COR-L47 (cell line): ENCODE measurements around the gene AARS2.
"Not testable (repeated sequence)": the region's sequence is repeated elsewhere in the genome, so short reads cannot be mapped to it uniquely, and the experiment has no call there.

Experiments used
- DNase-seq: peaks from one replicate; lab custom pipeline; 2025; lab: John Stamatoyannopoulos, UW

The AARS2 gene

DNA sequence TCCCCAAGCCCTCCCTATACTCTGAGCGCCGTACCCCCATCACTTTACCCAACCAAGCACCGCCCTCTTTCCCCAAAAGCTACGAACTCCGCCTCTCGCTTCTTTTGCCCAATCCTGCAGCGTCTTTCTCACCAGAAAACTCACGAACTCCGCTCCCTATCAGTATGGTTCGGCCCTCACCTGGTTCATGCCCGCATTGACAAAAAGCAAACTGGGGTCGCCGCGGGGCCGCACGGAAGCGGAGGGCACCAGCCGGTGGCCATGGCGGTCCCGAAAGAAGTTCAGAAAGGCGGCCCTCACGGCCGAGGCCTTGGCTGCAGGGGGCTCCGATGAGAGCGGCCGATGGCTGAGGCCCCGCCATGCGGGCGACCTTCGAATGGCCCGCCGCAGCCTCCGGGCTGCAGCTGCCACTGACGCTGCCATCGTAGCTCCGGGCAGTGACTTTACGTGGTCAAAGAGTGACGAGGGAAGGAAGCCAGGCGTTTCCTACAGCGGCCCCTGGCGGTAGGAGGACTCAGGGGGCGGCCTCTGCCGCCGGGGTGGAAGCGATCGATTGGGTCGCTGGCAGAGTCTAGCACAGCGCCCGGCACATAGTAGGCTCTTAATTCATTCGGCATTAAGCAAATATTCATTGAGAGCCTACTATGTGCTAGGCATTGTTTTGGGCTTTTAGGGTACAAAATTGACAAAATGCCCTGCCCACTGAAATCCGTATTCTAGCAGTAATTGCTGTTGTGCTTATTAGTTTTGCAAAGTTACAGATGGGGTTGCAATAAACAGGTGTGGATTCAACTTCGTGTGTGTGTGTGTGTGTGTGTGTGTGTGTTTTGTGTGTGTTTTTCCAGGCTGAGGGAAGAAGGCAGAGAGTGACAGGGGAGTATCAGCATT lies at the start of gene AARS2:
Gene AARS2 (minus strand): TSS at position 447 of the 888 bp plus-strand sequence. CDS start 24 bp downstream, at position 423.
- DNase-seq, result peak; percentile 76

DNA sequence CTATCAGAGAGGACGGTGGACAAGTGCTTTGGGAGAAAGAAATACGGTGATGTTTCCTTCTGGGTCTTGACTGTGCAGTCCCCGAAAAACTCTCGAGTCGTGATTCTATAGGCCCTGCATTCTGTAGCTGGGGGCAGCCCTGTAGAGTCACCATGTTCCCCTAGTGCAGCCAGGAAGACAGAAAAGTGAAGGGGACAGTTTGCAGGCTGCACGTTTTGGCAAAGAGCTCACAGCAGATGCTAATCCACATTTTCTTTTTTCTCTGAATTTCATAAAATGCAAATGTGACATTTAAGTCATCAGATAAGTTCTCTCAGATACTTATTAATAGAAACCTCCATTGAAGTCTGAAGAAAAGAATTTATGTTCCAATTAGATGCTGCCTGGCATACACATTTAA lies 48.8 kb upstream of the AARS2 start:
- no peak for DNase-seq

DNA sequence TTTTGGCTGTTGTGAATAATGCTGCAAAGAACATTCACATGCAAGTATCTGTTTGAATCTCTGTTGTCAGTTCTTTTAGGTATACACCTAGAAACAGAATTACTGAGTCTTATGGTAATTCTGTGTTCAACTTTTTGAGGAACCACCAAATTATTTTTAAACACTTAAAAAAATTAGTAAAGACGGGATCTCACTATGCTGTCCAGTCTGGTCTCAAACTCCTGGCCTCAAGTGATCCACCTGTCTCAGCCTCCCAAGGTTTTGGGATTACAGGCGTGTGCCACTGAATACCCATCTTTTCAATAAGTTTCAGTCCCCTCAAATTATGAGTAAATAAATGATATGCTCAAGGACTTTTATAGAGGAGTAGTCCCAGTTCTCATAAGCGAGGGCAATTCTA lies 46.8 kb upstream of the AARS2 start:
- DNase-seq, result no peak

DNA sequence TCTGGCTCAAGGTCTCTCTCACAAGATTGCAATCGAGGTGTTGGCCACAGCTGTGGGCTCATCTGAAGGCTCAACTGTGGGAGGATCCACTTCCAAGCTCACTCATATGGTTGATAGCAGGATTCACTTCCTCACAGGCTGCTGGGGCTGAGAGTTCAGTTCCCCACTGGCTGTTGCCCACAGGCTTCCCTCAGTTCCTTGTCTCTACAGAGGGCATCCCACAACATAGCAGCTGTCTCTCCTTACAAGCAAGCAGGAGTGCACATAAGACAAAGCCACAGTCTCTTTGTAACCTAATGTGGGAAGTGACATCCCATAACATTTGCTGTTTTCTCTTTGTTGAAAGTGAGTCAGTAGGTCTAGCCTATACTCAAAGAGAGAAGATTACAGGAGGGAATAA lies 43.3 kb upstream of the AARS2 start:
- DNase-seq, result no peak

DNA sequence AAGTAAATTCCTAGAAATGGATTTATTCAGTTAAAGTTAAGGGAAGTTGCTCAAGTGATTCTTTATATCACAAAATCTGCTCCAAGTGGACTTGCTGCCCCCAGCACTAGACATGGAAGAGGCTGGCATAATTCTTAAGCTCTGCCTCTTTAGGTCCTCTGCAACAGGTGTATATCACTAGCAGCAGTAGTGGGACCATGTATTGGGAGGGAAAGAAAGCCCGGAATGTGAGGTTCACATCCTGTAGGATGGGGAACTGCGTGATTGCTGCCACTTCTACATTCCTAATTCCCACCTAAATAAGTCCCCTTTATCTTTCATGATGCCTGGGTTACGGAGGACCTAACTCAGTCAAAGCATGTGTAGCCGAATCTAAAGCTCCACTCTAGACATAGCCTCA lies 42.5 kb upstream of the AARS2 start:
- no peak for DNase-seq

DNA sequence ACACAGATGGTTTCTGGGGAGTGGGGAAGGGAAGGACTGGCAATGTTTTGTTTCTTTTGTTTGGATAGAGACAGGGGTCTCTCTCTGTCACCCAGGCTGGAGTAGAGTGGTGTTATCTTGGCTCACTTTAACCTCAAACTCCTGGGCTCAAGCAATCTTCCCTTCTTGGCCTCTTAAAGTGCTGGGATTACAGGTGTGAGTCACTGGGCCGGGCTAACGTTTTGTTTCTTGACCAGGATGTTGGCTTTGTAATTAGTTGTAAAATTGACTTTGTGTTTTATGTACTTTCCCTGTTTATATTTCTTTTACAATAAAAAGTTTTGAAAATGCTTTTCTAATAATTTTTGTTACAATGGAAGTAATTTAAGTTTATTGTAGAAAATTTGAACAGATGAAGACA lies 40.2 kb upstream of the AARS2 start:
- DNase-seq, result no peak

DNA sequence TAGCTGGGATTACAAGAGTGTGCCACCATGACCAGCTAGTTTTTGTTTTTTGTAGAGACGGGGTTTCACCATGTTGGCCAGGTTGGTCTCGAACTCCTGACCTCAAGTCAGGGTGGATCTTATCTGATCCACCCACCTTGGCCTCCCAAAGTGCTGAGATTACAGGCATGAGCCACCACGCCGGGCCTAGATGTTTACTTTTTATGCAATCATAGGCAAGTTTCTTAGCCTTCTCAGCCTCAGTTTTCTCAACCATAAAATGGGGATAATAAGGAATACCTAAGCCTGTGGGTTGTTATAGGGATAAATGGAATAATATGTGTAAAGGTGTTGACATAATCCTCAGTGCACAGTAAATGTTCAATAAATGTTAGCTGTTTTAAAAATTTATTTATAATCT lies 39.1 kb upstream of the AARS2 start:
- DNase-seq, result no peak

DNA sequence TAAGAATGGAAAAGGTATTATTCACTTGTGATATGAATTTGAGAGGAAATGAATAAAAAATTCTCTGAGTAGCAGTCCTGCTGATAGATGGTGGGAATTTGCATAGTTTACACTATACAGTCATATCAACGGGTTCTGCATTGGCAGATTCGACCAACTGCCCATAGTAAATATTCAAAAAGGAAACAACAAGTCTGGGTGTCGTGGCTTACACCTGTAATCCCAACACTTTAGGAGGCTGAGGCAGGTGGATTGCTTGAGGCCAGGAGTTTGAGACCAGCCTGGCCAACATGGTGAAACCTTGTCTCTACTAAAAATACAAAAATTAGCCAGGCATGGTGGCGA lies 37.5 kb upstream of the AARS2 start:
- DNase-seq, result not testable (repeated sequence)

DNA sequence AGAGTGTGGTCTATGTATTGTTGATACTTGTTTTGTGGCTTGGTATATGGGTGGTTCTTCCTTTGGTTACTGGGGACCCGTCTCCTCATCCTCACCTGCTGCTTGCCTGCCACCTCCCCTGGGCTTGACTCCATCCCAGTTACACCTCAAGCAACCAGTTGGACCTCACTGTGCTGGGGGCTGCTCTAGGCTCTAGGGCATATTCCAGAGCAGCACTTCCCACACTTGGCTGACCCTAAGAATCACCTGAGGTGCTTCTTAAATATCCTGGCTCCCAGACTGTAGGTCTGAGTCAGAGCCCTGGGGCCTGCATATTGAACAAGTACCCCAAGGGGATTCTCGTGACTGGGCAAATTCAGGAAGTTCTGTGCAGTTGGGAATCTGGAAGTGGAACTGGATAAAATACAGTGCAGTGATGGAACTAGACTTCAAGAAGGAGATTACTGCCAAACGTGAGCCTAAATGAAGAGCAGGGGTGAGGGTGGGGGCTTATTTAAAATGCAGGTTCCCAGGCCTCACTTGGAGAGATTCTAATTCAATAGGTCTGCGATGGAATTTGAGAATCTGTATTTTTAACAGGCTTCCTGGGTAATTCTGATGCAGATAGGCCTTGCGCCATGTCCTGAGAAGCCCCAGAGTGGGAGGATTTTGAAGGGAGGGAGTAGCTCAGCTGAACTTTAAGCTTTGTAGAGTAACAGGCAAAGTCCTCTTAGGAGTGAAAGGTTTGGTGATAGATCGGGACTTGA lies 36.9 kb upstream of the AARS2 start:
- no peak for DNase-seq

DNA sequence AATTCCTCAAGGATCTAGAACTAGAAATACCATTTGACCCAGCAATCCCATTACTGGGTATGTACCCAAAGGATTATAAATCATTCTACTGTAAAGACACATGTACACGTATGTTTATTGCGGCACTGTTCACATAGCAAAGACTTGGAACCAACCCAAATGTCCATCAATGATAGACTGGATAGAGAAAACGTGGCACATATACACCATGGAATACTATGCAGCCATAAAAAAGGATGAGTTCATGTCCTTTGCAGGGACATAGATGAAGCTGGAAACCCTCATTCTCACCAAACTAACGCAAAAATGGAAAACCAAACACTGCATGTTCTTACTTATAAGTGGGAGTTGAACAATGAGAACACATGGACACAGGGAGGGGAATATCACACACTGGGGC lies 33.7 kb upstream of the AARS2 start:
- not testable (repeated sequence) for DNase-seq

DNA sequence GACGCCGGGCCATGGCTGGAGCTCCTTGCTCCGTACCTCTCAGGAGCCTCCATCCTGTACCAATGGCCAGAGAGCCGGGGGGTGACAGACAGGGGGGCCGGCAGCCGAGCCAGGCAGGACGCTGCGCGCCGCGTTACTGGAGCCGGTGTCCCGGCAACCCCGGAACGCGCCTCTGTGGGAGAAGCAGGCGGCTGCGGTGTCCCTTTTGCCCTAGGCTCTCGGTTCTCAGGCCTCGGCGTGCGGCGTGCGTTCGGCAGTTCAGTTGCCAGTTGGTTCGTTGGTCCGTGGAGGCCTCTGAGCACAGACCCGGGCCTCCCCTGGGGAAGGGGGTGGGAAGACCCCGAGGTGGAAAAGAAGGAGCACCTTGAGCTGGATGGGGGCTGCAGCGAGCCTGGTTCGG lies 29.3 kb upstream of the AARS2 start, which contains the start of gene SPATS1:
Gene SPATS1 (plus strand): TSS at position 162 of the 400 bp plus-strand sequence. CDS start 446 bp downstream, outside the sequence.
- no peak for DNase-seq

DNA sequence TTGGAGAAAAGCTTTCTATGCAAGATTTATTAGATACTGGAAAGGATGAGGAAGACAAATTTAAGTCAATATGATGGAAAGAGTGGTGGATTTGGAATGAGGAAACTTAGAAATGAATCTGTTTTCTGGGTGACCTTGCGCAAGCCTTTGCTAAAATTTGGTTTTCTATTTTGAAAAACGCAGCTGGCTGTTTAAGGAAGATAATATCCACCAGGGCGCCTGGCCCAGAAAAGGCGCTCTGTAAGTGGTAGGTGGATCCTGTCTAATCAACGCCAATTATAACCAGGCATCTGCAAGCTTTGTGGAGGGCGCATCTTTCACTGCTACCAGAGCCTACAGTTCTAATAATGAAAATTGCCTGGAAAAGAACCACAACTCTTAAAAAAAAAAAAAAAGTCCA lies 28.9 kb upstream of the AARS2 start:
- DNase-seq, result no peak

DNA sequence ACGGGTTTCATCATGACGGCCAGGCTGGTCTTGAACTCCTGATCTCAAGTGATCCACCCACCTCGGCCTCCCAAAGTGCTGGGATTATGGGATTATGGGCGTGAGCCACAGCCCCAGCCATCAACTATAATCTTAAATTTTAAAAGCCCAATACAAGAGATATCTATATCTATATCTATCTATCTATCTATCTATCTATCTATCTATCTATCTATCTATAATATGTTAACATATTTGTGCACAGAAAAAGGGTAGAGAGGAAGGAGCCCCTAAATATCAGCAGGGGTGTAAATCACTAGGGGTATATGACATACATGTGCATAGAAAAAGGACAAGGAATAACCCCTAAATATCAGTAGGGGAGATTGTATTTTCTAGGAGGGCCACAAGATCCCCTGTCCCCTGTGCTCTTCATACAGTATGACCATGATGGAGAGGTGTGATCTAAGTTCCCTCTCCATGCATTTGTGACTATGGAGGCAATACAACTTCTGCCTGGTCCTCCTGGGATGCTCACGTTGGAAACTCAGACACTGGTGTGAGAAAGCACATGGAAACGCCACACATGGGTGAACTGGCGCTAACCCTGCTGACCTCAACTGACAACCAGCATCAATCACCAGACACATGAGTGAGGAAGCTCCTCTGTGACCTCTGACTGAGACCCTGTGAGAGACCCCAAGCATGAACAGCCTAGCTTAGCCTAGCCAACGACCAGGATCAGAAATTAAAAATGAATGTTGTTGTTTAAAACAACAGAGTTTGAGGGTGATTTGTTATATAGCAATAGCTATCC lies 28.1 kb upstream of the AARS2 start:
- no peak for DNase-seq

DNA sequence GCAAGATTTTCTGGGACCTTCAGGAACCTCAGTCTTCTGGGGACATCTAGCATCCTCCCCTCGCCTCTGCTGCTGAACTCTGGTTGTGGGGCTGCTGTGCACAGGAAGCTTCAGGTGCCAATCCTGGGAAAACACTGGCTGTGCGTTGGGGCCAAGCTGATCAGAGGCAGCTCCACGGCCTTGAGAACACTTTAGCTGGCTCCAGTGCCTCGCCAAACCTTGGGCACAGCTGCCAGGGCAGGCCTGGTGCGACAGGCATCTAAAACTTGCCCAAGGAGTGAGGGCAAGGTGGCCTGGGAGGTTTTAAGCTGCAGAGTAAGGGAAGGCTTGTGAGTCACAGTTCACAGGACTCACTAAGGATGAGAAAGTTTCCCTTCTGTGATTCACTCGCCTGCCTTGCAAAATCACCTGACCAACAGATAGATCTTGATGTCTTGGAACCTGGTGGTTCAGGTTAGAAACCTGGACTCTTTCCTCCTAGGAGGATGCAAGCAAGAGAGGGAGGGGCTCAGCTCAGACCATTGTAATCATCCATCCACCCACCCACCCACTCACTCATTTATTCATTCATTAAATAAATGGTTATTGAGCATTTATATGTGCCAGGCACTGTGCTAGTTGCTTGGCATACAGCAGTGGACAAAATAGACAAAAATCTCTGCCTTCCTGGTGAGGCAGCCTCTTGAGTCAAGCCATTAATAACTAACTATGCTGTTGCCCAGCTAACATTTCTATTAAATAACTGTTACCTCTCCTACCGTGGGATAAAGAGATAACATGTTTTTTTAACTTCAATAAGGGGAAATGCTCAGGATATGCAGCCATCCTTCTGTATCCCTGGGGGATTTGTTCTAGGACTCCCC lies 26.8 kb upstream of the AARS2 start:
- DNase-seq, result no peak

DNA sequence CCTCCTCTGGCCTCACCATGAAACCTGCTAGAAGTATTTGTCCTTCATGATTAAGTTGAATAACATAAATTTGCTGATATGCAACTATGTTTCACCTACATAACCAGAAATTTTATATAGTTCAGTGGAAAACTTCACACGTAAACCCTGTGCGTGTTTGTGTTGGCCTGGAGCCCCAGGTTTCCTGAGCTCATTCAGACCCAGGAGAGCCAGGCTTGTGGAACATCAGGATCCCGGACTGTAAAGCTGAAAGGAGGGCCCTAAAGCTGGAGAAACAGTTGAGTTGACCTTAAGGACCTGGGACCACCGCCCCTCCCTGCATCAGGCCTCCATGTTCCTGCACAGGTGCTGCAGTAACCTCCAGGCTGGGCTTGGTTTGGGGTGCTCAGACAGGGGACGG lies 26.2 kb upstream of the AARS2 start:
- DNase-seq, result no peak

DNA sequence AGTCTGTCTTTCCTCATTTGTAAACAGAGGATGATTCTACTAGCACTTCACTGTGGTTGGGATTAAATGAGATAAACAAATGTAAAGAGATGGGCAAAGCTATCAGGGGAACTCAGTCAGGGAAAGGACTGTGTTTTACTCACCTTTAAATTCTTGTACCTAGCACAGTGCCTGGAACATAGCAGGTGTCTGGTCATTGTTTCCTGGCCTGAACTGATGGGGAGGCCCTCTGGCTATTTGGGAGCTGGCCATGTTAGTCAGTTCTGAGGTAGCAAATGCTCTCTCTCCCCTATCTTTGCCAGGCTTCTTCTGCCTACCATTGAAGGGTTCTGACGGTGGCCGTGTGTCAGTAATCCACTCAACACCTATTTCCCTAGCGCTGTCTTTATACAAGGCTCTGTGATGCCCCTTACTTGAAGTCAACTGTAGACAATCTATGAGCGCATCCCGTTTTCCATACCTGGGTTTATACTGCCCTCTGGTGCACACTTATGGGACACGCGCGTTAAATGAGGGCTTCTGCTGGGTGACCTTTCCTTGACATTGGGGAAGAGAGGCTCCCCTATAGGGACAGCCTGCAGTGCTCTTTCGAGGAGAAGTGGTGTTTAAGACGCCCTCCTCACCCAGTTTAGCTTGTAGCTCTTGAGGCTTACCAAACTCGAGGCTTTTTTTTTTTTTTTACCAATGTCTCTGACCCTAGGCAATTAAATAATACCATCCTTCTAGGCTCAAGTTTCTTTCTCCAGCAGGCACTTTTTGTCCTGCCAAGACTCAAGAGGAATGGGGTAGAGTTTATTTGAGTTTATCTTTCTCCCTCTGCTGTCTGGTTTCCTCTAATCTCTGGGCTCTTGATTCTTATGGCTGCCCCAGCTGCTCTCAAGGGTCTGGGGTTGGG lies 25.3 kb upstream of the AARS2 start:
- DNase-seq, result peak; percentile 59

DNA sequence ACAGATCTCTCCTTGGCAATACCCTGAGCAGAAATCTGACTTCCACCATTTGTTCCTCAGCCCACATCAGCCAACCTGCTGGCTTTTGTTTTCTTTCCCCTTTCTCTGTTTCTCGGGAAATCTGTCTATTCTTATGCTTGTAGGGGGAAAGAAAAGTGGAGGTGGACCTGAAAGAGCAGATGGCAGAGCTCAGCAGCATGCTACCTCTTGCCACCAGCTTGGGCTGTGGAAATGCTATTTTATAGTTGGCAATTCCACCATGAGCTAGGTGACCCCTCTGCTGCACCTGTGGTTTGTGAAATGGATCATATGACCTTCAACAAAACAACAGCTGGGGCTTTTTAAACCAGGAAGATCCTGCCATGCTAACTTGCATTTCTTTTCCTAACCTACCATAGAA lies 22.5 kb upstream of the AARS2 start:
- DNase-seq, result no peak

DNA sequence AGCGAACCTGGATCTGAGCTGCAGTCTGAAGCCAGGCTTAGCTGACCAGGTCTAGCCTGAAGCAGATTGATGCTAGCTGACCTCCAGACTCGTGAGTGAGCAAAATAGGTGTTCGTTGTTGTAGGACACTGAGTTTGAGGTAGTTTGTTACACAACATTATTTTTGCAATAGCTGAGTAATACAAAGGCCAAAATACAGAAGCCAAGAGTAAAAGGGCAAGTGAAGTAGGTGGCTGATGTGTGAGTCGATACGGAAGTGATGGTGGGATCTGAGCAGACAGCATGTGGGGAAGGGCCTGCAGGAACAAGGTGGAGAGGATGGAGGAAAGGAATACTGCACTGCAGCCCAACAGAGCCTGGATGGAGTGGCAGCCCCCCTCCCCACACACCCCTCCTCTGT lies 20.8 kb upstream of the AARS2 start:
- DNase-seq, result no peak

DNA sequence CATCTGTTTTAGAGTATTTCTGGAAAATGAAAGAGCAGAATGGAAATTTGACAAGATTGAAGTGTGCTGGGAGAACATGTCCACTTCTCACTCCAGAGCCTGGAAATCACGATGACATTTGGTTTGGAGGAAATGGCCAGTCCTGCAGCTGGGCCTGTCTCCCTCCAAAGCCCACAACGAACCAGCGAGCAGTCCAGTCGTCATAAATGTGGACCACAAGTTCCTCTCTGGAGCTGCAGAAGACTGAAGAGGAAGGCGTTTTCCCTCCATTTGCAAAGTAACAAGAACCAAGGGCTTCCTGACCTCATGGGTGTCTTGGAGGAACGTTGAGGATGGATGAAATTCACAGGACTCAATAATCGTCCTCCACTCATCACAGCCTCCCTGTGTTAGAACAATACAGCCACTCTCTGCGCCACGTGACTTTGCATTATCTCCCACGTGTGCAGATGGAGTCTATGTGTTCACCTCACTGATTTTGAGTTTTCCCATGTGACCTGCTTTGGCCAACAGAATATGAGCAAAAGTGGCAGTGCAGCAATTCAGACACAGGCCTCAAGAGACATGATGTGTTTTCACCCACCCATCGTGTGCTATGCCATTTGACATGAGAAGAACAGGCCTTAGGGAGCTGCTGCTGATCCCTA lies 20.2 kb upstream of the AARS2 start:
- no peak for DNase-seq

DNA sequence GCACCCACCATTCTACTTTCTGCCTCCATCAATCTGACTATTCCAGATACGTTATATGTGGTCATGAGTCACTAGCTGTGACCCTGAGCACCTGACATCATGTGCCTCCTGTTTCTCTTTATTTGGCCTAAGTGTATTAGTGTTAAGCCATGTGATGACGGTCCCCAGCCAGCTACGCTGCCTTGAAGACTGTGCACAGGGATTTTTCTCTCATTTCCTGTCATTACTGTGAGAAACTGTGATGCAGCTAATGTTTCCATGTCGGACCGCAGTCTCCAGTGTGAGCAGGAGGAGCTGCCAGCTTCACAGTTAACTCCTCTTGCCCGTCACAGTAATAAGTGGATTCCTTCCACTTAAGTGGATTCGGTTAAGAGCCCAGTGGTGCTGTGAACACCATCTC lies 19.4 kb upstream of the AARS2 start:
- no peak for DNase-seq
